Omental fat pad (tissue), 4 donors: Measurements from ENCODE around the gene MS4A2. TPM values are rescaled to one million over a fixed set of nuclear protein-coding genes. Genes with fewer than 3 reads are reported as not detected.
"Not testable (repeated sequence)": the region's sequence is repeated elsewhere in the genome, so short reads cannot be mapped to it uniquely, and the experiment has no call there.

ENCODE experiments used
- ATAC-seq: fragments of 150-250 bp; one replicate; pipeline ENCODE4 v1.9.1; 2016; ENCODE audit warnings: mild to moderate bottlenecking, moderate library complexity; ENCODE audit not compliant: low FRiP score
- DNase-seq: peaks from one replicate; pipeline ENCODE4 v3.0.0-alpha.2; 2019; ENCODE audit warnings: low spot score
- total RNA-seq, 4 donors: library from RNA; depleted of rRNA; stranded (reverse); fragments of >200 nt; gene quantifications; one replicate each; pipeline ENCODE4 v1.1.0, GENCODE V29; 2016
- TF ChIP-seq, protein P1 (sequence below), 3 donors: fragments of 450-650 bp; IDR thresholded peaks; one replicate each; pipeline ENCODE4 v1.5.1; 2016 to 2017; ENCODE audit warnings: antibody characterized with exemption in 3 of 3, mild to moderate bottlenecking in 3 of 3, moderate library complexity in 2 of 3

Gene MS4A2
- total RNA-seq, 4 donors from 2014 or later = 0.31 to 2.5 (median 1.3) TPM

- TF ChIP-seq, protein P1, sequence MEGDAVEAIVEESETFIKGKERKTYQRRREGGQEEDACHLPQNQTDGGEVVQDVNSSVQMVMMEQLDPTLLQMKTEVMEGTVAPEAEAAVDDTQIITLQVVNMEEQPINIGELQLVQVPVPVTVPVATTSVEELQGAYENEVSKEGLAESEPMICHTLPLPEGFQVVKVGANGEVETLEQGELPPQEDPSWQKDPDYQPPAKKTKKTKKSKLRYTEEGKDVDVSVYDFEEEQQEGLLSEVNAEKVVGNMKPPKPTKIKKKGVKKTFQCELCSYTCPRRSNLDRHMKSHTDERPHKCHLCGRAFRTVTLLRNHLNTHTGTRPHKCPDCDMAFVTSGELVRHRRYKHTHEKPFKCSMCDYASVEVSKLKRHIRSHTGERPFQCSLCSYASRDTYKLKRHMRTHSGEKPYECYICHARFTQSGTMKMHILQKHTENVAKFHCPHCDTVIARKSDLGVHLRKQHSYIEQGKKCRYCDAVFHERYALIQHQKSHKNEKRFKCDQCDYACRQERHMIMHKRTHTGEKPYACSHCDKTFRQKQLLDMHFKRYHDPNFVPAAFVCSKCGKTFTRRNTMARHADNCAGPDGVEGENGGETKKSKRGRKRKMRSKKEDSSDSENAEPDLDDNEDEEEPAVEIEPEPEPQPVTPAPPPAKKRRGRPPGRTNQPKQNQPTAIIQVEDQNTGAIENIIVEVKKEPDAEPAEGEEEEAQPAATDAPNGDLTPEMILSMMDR (IDR thresholded peaks at IDR 0.05) = no peak
- no peak for ATAC-seq
- DNase-seq = no peak
These were observed 36.5 kb downstream of the MS4A2 start for GRCh38 chr11:60124802-60125432.

DNA sequence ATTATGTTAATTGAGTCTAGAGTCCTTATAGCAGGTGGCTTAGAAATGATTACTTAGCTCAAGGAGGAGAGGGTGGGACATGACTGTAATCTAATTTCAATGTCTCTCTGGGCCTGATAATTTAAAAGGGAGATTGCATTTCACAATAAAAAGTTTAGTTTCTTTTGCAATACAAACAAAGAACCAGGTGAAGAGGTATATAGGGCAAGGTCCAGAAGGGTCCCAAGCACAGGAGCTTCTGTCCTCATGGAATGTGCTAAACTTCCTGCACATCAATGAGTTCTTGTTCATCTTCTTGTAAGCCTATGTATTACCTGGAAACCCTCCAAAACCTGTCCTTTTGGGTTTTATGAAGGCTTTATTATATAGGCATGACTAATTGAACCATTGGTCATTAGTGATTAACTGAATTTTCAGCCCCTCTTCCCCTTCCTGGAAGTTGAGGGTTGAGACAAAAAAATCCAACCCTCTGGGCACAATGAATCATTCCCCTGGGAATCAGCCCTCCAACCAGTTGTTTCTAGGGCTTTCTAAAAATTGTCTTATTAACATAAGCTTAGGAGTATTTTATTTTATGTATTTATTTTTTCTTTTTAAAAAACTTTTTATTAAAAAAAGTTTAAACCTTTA is 37.6 kb downstream of the MS4A2 start:
- DNase-seq (no peak), ATAC-seq (no peak)
- TF ChIP-seq, protein P1 (IDR thresholded peaks at IDR 0.05) = no peak

DNA sequence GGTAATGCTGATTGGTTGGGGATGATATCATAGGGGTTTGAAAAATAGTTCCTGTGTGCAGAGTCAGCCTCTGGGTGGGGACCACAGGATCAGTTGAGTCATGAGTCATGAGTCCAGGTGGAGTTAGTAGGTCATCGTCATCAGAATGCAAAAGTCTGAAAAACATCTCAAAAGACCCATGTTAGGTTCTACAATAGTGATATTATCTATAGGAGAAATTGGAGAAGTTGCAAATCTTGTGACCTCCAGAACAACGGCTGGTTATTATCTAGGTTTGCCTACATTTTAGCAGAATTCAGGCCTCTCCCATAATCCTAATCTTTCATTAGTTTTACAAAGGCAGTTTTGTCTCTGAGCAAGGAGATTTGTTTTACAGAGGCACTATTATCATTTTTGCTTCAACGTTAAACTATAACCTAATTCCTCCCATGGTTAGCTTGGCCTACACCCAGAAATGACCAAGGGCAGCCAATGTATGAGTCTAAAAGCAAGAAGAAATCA is 38.9 kb downstream of the MS4A2 start:
- no peak for ATAC-seq
- TF ChIP-seq, protein P1 (IDR thresholded peaks at IDR 0.05) = no peak
- DNase-seq = no peak

- DNase-seq = no peak
- TF ChIP-seq, protein P1 (IDR thresholded peaks at IDR 0.05) = no peak
- ATAC-seq = no peak
These were observed 39.9 kb downstream of the MS4A2 start for GRCh38 chr11:60128376-60128775.

- DNase-seq = not testable (repeated sequence)
These were observed 40.4 kb downstream of the MS4A2 start for GRCh38 chr11:60128866-60129265.

GRCh38 chr11:60129853-60130252 is 41.4 kb downstream of the MS4A2 start:
- ATAC-seq (no peak), DNase-seq (no peak)
- TF ChIP-seq, protein P1 (IDR thresholded peaks at IDR 0.05) = no peak

More at GRCh38 chr11:60128866-60129265, 40.4 kb downstream of the MS4A2 start:
- ATAC-seq = not testable (repeated sequence)

DNA sequence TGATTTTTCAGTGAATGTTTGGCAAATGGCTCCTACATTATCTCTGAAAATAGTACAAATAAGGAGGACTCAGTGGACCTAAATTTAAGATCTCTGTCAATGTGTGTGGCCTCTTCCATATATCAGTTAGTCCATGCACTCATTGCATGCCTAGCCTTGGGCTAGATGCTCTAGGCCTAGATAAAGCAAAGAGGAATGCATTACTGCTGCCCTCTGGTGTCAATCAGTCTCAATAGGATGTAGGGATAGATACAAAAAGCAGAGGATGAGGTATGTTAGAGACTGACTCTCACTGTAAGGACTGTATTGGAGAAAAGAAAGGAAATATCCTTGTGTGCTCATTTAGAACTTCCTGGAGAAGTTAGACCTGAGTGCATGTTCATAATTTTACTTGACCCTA is 42.0 kb downstream of the MS4A2 start:
- no peak for ATAC-seq
- no peak for DNase-seq
- TF ChIP-seq, protein P1 (IDR thresholded peaks at IDR 0.05) = no peak
